Endothelial cell of umbilical vein (primary cell): ENCODE results near the gene ABR.

Experiments
- EZH2 ChIP-seq: IDR thresholded peaks from 2 replicates; pipeline ENCODE4 v1.6.1; 2012; ENCODE audit warnings: borderline replicate concordance, low read depth, mild to moderate bottlenecking, moderate library complexity, low read length, inconsistent platforms; ENCODE audit not compliant: severe bottlenecking
- JUN ChIP-seq: IDR thresholded peaks from 2 replicates; pipeline ENCODE4 v1.6.1; 2011; ENCODE audit warnings: borderline replicate concordance, low read depth; ENCODE audit not compliant: insufficient read length, insufficient read depth
- POLR2A ChIP-seq: IDR thresholded peaks from 2 replicates; pipeline ENCODE4 v1.6.1; 2012; ENCODE audit warnings: low read depth, mild to moderate bottlenecking, control low read depth, low read length
- TF ChIP-seq, protein P1 (sequence below), 2 donors: IDR thresholded peaks; 1 replicate in 1 of 2; 2 replicates in 1 of 2; pipeline ENCODE4 v1.5.1; 2011; ENCODE audit warnings: low read length in 2 of 2, mild to moderate bottlenecking in 2 of 2, moderate library complexity in 2 of 2, control low read depth in 1 of 2, inconsistent platforms in 1 of 2, low read depth in 1 of 2; ENCODE audit not compliant: insufficient read depth in 1 of 2; ENCODE audit errors: extremely low read depth in 1 of 2
- TF ChIP-seq, protein P2 (sequence below): IDR thresholded peaks from 2 replicates; pipeline ENCODE4 v1.6.1; 2011; ENCODE audit not compliant: insufficient read depth, insufficient read length

DNA sequence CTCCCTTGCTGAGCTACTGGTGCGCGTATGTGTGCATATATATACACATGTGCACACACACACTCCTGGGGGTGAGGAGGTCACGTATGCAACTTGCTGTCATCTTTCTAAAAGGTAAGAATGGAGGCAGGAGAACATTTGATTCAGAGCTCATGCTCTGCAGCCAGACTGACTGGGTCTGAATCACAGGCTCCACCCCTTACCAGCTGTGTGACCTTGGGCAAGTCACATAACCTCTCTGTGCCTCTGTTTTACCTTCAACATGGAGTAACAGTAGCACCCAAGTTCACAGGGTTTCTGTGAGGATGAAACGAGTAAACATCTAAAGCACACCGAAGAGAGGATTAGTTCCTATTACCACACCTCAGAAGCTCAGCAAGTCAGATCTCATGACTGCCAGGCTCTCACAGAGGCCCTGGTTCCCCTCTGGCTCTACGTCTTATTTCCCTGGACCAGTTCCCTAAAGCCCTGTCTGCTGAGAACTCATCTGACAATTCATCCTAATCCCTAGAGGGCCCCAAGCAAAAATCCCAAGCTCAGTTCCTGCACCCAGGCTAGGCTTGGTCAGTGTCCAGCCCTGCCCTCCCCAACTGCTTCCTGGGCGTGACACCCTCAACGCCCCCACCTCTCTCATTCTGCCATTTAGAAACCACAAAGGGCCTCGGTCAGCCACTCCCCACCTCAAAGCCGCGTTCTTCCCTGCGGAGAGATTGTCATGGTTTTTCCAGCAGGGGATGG is 28.7 kb downstream of the ABR start:
- TF ChIP-seq, protein P1, sequence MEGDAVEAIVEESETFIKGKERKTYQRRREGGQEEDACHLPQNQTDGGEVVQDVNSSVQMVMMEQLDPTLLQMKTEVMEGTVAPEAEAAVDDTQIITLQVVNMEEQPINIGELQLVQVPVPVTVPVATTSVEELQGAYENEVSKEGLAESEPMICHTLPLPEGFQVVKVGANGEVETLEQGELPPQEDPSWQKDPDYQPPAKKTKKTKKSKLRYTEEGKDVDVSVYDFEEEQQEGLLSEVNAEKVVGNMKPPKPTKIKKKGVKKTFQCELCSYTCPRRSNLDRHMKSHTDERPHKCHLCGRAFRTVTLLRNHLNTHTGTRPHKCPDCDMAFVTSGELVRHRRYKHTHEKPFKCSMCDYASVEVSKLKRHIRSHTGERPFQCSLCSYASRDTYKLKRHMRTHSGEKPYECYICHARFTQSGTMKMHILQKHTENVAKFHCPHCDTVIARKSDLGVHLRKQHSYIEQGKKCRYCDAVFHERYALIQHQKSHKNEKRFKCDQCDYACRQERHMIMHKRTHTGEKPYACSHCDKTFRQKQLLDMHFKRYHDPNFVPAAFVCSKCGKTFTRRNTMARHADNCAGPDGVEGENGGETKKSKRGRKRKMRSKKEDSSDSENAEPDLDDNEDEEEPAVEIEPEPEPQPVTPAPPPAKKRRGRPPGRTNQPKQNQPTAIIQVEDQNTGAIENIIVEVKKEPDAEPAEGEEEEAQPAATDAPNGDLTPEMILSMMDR (IDR thresholded peaks at IDR 0.05; ENCODE audit: extremely low read depth in 1 of 2, insufficient read depth in 1 of 2, low read depth in 1 of 2, low read length in 2 of 2) = no peak
- TF ChIP-seq, protein P2, sequence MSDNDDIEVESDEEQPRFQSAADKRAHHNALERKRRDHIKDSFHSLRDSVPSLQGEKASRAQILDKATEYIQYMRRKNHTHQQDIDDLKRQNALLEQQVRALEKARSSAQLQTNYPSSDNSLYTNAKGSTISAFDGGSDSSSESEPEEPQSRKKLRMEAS = no peak
- TF ChIP-seq JUN (no peak), POLR2A (no peak), EZH2 (no peak)
